COLO829 (cell line): ENCODE data around the gene UBL3.
A peak's percentile ranks its signal among the peaks of the same experiment; 100 is the strongest.

ENCODE experiments used
- DNase-seq: peaks from one replicate; pipeline ENCODE4 v3.0.0; 2012; ENCODE audit warnings: low spot score

UBL3 gene

GRCh38 chr13:29857085-29857484, 6.7 kb upstream of the UBL3 start:
- no peak for DNase-seq

GRCh38 chr13:29856426-29856825, 6.0 kb upstream of the UBL3 start:
- no peak for DNase-seq

GRCh38 chr13:29855784-29856183, 5.4 kb upstream of the UBL3 start:
- DNase-seq = no peak

- no peak for DNase-seq
These were observed 4.6 kb upstream of the UBL3 start for GRCh38 chr13:29855009-29855408.

GRCh38 chr13:29853131-29853530, 2.7 kb upstream of the UBL3 start:
- DNase-seq = no peak

- no peak for DNase-seq
These were observed 2.1 kb upstream of the UBL3 start for GRCh38 chr13:29852472-29853054.

GRCh38 chr13:29849731-29850212, 645 bp downstream of the UBL3 start:
- no peak for DNase-seq

- DNase-seq = no peak
These were observed 1.3 kb downstream of the UBL3 start for GRCh38 chr13:29849071-29849631.

GRCh38 chr13:29847501-29847983, 2.9 kb downstream of the UBL3 start:
- DNase-seq = no peak

- no peak for DNase-seq
These were observed 3.8 kb downstream of the UBL3 start for GRCh38 chr13:29846475-29847256.

GRCh38 chr13:29845440-29846056, 4.9 kb downstream of the UBL3 start:
- no peak for DNase-seq

GRCh38 chr13:29844441-29844840, 6.0 kb downstream of the UBL3 start:
- no peak for DNase-seq

- DNase-seq = no peak
These were observed 9.8 kb downstream of the UBL3 start for GRCh38 chr13:29840585-29840984.

GRCh38 chr13:29835280-29836061, 14.9 kb downstream of the UBL3 start:
- no peak for DNase-seq

GRCh38 chr13:29832761-29833298, 17.6 kb downstream of the UBL3 start:
- no peak for DNase-seq

GRCh38 chr13:29830000-29830399, 20.4 kb downstream of the UBL3 start:
- DNase-seq = no peak

GRCh38 chr13:29819143-29819542, 31.3 kb downstream of the UBL3 start:
- no peak for DNase-seq

- DNase-seq = peak; percentile 18
These were observed 32.6 kb downstream of the UBL3 start for GRCh38 chr13:29817604-29818378.

- no peak for DNase-seq
These were observed 33.7 kb downstream of the UBL3 start for GRCh38 chr13:29816715-29817114.

- DNase-seq = no peak
These were observed 35.1 kb downstream of the UBL3 start for GRCh38 chr13:29815336-29815735.

- no peak for DNase-seq
These were observed 39.5 kb downstream of the UBL3 start for GRCh38 chr13:29810898-29811297.
